Measurements from ENCODE around the gene VAV3.

Gene VAV3

GRCh38 chr1:107833061-107833460, 131.9 kb downstream of the VAV3 start:
- DNase-seq (ENCODE audit: low read depth): no peak

- no peak for DNase-seq (ENCODE audit: low read depth)
Observed at GRCh38 chr1:107831921-107832320, 133.1 kb downstream of the VAV3 start.

- no peak for DNase-seq (ENCODE audit: low read depth)
Observed at GRCh38 chr1:107830526-107830925, 134.5 kb downstream of the VAV3 start.

GRCh38 chr1:107830075-107830474, 134.9 kb downstream of the VAV3 start:
- DNase-seq (ENCODE audit: low read depth): no peak

GRCh38 chr1:107829036-107829770, 135.8 kb downstream of the VAV3 start:
- no peak for DNase-seq (ENCODE audit: low read depth)

- DNase-seq (ENCODE audit: low read depth): no peak
Observed at GRCh38 chr1:107824946-107825345, 140.0 kb downstream of the VAV3 start.

GRCh38 chr1:107821340-107821739, 143.6 kb downstream of the VAV3 start:
- DNase-seq (ENCODE audit: low read depth): no peak

- DNase-seq (ENCODE audit: low read depth): no peak
Observed at GRCh38 chr1:107820801-107821200, 144.2 kb downstream of the VAV3 start.

- no peak for DNase-seq (ENCODE audit: low read depth)
Observed at GRCh38 chr1:107817935-107818334, 147.0 kb downstream of the VAV3 start.

- no peak for DNase-seq (ENCODE audit: low read depth)
Observed at GRCh38 chr1:107817206-107817605, 147.8 kb downstream of the VAV3 start.

GRCh38 chr1:107810291-107810951, 154.6 kb downstream of the VAV3 start:
- DNase-seq (ENCODE audit: low read depth): no peak

GRCh38 chr1:107807855-107808254, 157.1 kb downstream of the VAV3 start:
- DNase-seq (ENCODE audit: low read depth): no peak

GRCh38 chr1:107807405-107807804, 157.6 kb downstream of the VAV3 start:
- no peak for DNase-seq (ENCODE audit: low read depth)

- DNase-seq (ENCODE audit: low read depth): no peak
Observed at GRCh38 chr1:107806902-107807301, 158.1 kb downstream of the VAV3 start.

GRCh38 chr1:107804741-107805140, 160.2 kb downstream of the VAV3 start:
- DNase-seq (ENCODE audit: low read depth): no peak

GRCh38 chr1:107804134-107804533, 160.8 kb downstream of the VAV3 start:
- DNase-seq (ENCODE audit: low read depth): no peak

- no peak for DNase-seq (ENCODE audit: low read depth)
Observed at GRCh38 chr1:107803579-107803978, 161.4 kb downstream of the VAV3 start.

GRCh38 chr1:107802654-107803053, 162.3 kb downstream of the VAV3 start:
- no peak for DNase-seq (ENCODE audit: low read depth)

- DNase-seq (ENCODE audit: low read depth): no peak
Observed at GRCh38 chr1:107795994-107796393, 169.0 kb downstream of the VAV3 start.

- DNase-seq (ENCODE audit: low read depth): no peak
Observed at GRCh38 chr1:107795441-107795840, 169.5 kb downstream of the VAV3 start.

- no peak for DNase-seq (ENCODE audit: low read depth)
Observed at GRCh38 chr1:107794571-107794970, 170.4 kb downstream of the VAV3 start.

GRCh38 chr1:107793896-107794453, 171.0 kb downstream of the VAV3 start:
- DNase-seq (ENCODE audit: low read depth): no peak

GRCh38 chr1:107791348-107791747, 173.6 kb downstream of the VAV3 start:
- DNase-seq (ENCODE audit: low read depth): no peak
